ENCODE data around the gene UBE2O. TPM values are rescaled to one million over a fixed set of nuclear protein-coding genes. Genes with fewer than 3 reads are reported as not detected.

The UBE2O gene
- total RNA-seq, 6 donors from 2014 or later: 20.5 to 55.5 (median 27.7) TPM

GRCh38 chr17:76462556-76463290, 9.8 kb upstream of the UBE2O start:
- 70 to 86% methylated on average over 20 to 21 of the region's 24 CpGs for WGBS, 2 donors
- Histone ChIP-seq H3K4me3 (no peak overlapping the region), H3K4me1 (peaks cover 3 to 5% (median 4%) of the 10 kb centered on the region in 4 donors), H3K9me3 (no peaks in the 10 kb centered on the region), H3K36me3 (no peaks in the 10 kb centered on the region), H3K27ac (no peak overlapping the region), H3K27me3 (no peaks in the 10 kb centered on the region)
- no peak for TF ChIP-seq CTCF (IDR thresholded peaks at IDR 0.05)
- TF ChIP-seq POLR2A (IDR thresholded peaks at IDR 0.05): no peak
- TF ChIP-seq EP300 (IDR thresholded peaks at IDR 0.05): no peak
- TF ChIP-seq POLR2AphosphoS5 (IDR thresholded peaks at IDR 0.05): no peak
- ATAC-seq (ENCODE audit: low FRiP score in 2 of 2): peak in 1 of 2 donors; percentile 11
- DNase-seq: peak in 1 of 2 donors; percentile 69

- H3K27me3 ChIP-seq: no peaks in the 10 kb centered on the region
- H3K27ac ChIP-seq: no peak overlapping the region
- no peak overlapping the region for H3K4me3 ChIP-seq
- TF ChIP-seq CTCF (IDR thresholded peaks at IDR 0.05) (no peak), POLR2A (IDR thresholded peaks at IDR 0.05) (no peak), POLR2AphosphoS5 (IDR thresholded peaks at IDR 0.05) (no peak), EP300 (IDR thresholded peaks at IDR 0.05) (no peak)
- ATAC-seq (ENCODE audit: low FRiP score in 2 of 2) (no peak), DNase-seq (no peak)
- H3K4me1 ChIP-seq: peaks cover 3 to 5% (median 4%) of the 10 kb centered on the region in 4 donors
- WGBS, 2 donors: 84 to 88% methylated on average over 8 to 11 of the region's 11 CpGs
- H3K9me3 ChIP-seq: no peaks in the 10 kb centered on the region
- H3K36me3 ChIP-seq: no peaks in the 10 kb centered on the region
Observed at GRCh38 chr17:76461765-76462555, 9.0 kb upstream of the UBE2O start.

DNA sequence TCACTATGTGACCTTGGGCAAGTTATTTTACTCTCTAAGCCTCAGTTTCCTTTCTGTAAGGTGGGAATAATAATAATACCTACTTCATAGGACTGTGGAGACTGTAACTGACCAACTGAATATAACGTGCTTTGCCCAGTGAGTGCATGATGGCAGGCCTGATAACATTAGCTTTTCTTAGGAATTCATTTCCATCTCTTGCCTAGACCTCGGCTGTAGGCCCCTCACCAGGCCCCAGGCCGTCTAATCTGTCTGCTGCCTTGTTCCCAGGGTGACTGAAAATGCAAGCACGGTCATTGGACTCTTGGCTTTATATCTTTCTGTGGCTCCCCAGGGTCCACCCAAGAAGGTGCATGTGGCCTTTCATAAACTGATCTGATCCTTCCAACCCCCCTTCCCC, 6.7 kb upstream of the UBE2O start:
- Histone ChIP-seq H3K4me1 (no peaks in the 10 kb centered on the region), H3K27me3 (no peaks in the 10 kb centered on the region)

GRCh38 chr17:76458580-76459490, 5.9 kb upstream of the UBE2O start:
- no peaks in the 10 kb centered on the region for H3K9me3 ChIP-seq
- H3K4me3 ChIP-seq: no peak overlapping the region
- H3K4me1 ChIP-seq: no peaks in the 10 kb centered on the region
- WGBS, 2 donors: 40 to 60% methylated on average over 2 to 9 of the region's 9 CpGs
- peak in 1 of 2 donors; percentile 54 for DNase-seq
- no peak overlapping the region for H3K27ac ChIP-seq
- peak; percentile 21 to 39 for ATAC-seq (ENCODE audit: low FRiP score in 2 of 2)
- H3K36me3 ChIP-seq: no peaks in the 10 kb centered on the region
- no peak for TF ChIP-seq EP300 (IDR thresholded peaks at IDR 0.05)
- no peak for TF ChIP-seq POLR2AphosphoS5 (IDR thresholded peaks at IDR 0.05)
- TF ChIP-seq CTCF (IDR thresholded peaks at IDR 0.05): peak in 5 of 6 experiments; percentile 18 to 57 (median 26)
- no peak for TF ChIP-seq POLR2A (IDR thresholded peaks at IDR 0.05)
- H3K27me3 ChIP-seq: no peaks in the 10 kb centered on the region

More for the DNA sequence above, 6.7 kb upstream of the UBE2O start:
- no peaks in the 10 kb centered on the region for H3K9me3 ChIP-seq
- H3K4me3 ChIP-seq: no peak overlapping the region
- WGBS, 2 donors: 74 to 88% methylated on average over 3 to 4 of the region's 4 CpGs
- no peaks in the 10 kb centered on the region for H3K36me3 ChIP-seq
- H3K27ac ChIP-seq: no peak overlapping the region
- DNase-seq (no peak), ATAC-seq (ENCODE audit: low FRiP score in 2 of 2) (no peak)
- no peak for TF ChIP-seq POLR2AphosphoS5 (IDR thresholded peaks at IDR 0.05)
- TF ChIP-seq POLR2A (IDR thresholded peaks at IDR 0.05): no peak

Data from upper lobe of left lung (tissue), 6 donors.